Measurements from ENCODE around the gene CYBC1.

The CYBC1 gene

DNA sequence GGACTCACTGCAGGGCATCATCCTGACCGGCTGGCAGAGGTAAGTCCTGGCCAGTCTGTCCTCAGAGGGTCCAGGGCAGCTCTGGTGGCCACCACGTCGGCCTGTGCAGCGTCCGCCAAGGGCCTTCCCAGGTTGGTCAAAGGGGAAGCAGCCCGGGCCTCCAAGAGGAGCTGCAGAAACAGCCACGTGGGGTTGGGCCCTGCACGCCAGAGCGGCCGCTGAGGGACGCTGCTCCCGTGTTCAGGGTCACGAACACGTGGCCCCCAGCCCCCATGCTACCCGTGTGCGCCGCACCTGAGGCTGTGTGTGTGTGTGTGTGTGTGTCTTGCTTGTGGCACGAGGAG is 13.3 kb downstream of the CYBC1 start:
- DNase-seq (ENCODE audit: low read depth): no peak
- TF ChIP-seq, protein P1, sequence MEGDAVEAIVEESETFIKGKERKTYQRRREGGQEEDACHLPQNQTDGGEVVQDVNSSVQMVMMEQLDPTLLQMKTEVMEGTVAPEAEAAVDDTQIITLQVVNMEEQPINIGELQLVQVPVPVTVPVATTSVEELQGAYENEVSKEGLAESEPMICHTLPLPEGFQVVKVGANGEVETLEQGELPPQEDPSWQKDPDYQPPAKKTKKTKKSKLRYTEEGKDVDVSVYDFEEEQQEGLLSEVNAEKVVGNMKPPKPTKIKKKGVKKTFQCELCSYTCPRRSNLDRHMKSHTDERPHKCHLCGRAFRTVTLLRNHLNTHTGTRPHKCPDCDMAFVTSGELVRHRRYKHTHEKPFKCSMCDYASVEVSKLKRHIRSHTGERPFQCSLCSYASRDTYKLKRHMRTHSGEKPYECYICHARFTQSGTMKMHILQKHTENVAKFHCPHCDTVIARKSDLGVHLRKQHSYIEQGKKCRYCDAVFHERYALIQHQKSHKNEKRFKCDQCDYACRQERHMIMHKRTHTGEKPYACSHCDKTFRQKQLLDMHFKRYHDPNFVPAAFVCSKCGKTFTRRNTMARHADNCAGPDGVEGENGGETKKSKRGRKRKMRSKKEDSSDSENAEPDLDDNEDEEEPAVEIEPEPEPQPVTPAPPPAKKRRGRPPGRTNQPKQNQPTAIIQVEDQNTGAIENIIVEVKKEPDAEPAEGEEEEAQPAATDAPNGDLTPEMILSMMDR (conservative IDR thresholded peaks at IDR 0.05; ENCODE audit: low read depth, low read length): no peak
- H3K4me3 ChIP-seq (ENCODE audit: low read depth, low read length): no peak overlapping the region

DNA sequence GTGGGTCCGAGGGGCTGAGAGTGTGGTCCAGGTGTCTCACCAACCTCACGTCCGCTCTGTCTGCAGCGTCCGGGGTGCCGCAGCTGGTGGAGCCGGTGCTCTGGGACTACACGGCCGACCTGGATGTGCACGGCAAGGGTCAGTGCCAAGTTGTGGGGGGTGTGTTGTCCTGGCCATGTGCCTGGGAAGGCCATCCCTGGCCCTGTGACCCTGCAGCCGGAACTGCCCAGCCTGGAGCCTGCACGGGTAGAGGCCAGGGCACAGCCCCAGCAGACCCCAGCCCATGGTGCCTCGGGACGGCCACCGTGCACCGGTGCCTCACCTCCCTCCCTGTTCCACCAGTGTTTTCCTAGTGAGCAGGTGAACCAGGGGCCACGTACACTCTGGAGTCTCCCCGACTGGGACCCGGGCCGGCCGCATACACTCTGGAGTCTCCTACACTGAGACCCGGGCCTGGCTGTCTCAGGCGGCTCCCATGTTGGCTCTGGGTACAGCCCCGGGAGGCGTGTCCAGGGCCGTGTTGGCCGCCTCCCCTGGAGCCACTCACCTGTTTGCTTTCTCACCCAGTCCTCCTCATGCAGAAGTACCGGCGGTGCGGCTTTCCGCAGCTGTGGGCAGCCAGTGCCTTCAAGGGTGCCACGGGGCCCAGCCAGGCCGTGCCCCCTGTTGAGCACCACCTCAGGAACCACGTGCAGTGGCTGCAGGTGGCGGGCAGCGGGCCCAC is 13.8 kb downstream of the CYBC1 start:
- H3K4me3 ChIP-seq (ENCODE audit: low read depth, low read length): no peak overlapping the region
- TF ChIP-seq, protein P1 (conservative IDR thresholded peaks at IDR 0.05; ENCODE audit: low read depth, low read length): no peak
- DNase-seq (ENCODE audit: low read depth): no peak

DNA sequence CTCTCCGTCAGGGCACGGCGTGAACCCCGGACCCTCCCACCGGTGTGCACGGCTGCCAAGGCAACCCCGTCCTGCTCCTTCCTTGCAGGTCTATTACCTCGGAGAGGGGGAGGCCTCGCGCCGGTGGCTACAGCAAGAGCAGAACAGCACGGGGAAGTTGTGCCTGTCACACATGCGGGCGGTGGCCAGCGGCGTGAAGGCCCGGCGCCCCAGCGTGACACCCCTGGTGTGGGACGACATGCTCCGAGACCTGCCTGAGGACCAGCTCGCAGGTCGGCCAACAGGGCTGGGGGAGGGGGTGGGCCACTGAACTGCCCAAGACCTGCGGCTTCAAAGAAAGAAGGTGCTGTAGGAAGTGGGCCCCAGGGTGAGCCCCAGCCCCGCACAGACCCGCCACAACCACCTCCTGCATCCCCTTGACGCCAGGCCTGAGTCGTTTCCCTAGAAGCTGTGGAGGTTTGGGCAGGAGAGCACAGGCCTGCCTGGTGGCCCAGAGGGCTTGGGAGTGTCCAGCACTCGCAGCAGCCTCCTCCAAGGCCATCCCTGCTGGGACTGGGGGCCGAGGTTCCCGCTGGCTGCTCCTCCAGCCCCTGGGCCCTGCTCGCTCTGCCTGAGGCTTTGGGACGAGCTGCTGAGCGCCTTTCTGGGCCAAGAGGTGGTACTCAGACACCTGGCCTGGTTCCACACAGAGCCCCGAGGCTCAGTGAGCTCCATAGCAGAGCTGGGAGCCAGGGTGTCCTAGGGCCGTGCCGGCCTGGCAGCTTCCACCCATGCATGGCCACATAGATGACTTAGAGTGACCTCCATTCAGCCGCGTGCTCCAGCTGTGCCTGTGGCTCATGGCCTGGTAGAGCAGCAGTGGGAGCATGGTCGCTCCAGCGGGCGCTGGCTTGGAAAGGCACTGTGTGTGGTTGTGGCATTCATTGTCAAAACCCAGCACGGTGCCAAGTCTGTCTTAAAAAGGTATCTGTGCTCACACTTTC is 14.7 kb downstream of the CYBC1 start:
- H3K4me3 ChIP-seq (ENCODE audit: low read depth, low read length): no peak overlapping the region
- TF ChIP-seq, protein P1 (conservative IDR thresholded peaks at IDR 0.05; ENCODE audit: low read depth, low read length): no peak
- no peak for DNase-seq (ENCODE audit: low read depth)

DNA sequence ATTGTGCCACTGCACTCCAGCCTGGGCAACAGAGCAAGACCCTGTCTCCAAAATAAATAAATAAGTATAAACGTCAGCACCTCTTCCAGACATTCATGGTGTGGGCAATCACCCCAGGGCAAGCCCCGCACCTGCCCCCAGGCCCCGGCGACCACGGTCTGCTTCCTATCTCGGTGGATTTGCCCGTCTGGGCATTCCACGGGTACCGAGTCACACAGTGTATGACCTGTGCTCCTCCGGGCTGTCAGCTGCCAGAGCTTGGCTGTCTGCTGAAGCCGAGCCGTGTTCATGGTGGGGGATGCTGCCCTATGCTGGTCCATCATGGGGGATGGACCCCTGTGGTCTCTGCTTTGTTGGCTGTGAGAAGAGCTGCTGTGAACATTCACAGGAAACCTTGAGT is 15.4 kb downstream of the CYBC1 start:
- DNase-seq (ENCODE audit: low read depth): peak; percentile 30
- TF ChIP-seq, protein P1 (conservative IDR thresholded peaks at IDR 0.05; ENCODE audit: low read depth, low read length): no peak
- no peak overlapping the region for H3K4me3 ChIP-seq (ENCODE audit: low read depth, low read length)

DNA sequence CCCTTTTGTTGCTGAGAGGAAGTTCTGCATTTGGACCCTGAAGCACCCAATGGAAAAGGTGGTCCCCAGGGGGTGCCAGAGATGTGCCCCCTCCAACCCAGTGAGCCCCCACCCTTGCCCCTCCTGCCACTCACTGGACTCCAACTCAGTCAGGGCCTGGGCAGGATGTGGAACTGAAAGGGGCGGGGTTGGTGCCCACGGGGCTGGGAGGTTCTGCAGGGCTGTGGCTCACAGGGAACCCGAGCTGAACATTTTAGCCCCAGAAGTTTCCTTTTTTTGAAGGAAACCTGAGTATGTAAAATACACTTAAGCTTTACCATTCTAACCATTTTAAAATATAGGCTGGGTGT is 16.4 kb downstream of the CYBC1 start:
- DNase-seq (ENCODE audit: low read depth): no peak
- TF ChIP-seq, protein P1 (conservative IDR thresholded peaks at IDR 0.05; ENCODE audit: low read depth, low read length): no peak
- no peak overlapping the region for H3K4me3 ChIP-seq (ENCODE audit: low read depth, low read length)

DNA sequence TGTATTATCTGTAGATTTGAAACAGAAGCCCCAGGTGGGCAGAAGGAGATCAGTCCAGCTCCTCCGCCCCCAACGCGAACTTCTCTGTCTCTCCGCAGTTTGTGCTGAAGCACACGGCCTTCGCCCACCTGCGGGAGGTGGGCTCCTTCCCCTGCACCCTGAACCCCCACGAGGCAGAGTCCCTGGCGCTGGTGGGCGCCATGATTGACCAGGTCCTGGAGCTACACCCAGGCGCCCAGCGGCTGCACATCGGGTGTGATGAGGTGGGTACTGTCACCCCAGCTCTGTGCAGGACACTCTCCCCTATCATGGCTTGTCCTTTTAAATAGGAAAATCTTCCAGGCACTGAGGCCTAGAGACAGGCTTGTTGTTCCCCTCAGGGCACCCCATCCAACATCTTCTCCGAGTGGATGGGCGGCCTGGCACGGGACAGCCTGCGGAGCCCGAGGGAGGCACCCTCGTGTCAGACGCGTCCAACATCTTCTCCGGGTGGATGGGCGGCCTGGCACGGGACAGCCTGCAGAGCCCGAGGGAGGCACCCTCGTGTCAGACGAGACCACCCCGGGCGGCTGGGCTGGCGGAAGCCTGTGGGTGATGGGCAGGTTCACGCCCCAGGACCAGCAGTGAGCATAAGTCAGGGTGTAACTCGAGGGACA is 16.9 kb downstream of the CYBC1 start:
- no peak overlapping the region for H3K4me3 ChIP-seq (ENCODE audit: low read depth, low read length)
- no peak for DNase-seq (ENCODE audit: low read depth)
- TF ChIP-seq, protein P1 (conservative IDR thresholded peaks at IDR 0.05; ENCODE audit: low read depth, low read length): no peak

Data from choroid plexus epithelial cell (primary cell).